ENCODE data around the gene EPB41. TPM values are rescaled to one million over a fixed set of nuclear protein-coding genes. Genes with fewer than 3 reads are reported as not detected.
A peak's percentile ranks its signal among the peaks of the same experiment; 100 is the strongest.

EPB41 gene
- total RNA-seq, 6 donors from 2014 or later, result 43.5 to 109 (median 51.9) TPM

DNA sequence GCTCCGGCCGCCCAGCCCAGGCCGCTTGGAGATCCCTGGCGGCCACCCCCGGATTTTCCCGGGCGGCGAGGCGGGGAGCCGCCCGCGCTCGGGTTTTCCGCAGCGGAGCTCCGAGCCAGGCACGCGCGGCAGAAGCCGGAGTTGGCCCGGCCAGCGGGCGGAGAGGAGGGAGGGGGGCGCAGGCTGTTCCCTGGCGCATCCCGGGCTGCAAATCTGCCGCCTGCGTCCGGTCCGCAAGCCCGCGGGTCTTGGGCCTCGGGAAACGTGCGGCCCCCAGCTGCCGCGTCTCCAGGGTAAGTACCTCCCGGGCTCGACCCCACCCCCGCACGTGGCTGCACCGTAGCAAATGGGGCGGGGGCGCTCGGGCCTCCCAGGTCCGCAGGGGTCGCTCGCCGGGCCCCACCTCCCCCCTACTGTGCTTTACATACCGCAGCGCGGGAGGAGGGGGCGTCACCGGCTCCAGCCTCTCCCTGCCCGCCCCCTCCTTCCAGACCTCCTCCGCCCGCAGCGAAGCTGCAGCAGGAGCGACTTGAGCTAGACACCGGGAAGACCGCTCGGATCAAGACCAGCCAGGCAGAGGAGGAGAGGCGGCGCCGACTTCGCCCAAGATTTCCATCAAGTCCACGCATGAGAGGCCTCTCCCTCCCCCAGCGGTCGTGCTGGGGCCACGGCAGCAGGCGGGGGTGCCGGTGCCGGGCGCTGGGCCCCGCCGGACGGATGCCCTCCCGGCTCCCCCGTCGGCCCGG lies 207.7 kb downstream of the EPB41 start:
- 2 to 7% methylated on average over 9 to 26 of the region's 81 CpGs for WGBS, 2 donors
- Histone ChIP-seq H3K27ac (peak overlapping the region; percentile 83 to 93 (median 90)), H3K36me3 (peaks cover 0 to 15% (median 5%) of the 10 kb centered on the region in 4 donors), H3K27me3 (peaks cover 0 to 42% (median 30%) of the 10 kb centered on the region in 4 donors), H3K9me3 (no peaks in the 10 kb centered on the region), H3K4me1 (peaks cover 35 to 46% (median 37%) of the 10 kb centered on the region in 4 donors), H3K4me3 (peak overlapping the region; percentile 21 to 74 (median 65))
- ATAC-seq (ENCODE audit: low FRiP score in 2 of 2), result peak in 1 of 2 donors; percentile 4
- peak in 1 of 2 donors; percentile 88 for DNase-seq
- TF ChIP-seq POLR2A (IDR thresholded peaks at IDR 0.05) (peak in 1 of 4 donors; percentile 3), EP300 (IDR thresholded peaks at IDR 0.05) (no peak), POLR2AphosphoS5 (IDR thresholded peaks at IDR 0.05) (no peak)

DNA sequence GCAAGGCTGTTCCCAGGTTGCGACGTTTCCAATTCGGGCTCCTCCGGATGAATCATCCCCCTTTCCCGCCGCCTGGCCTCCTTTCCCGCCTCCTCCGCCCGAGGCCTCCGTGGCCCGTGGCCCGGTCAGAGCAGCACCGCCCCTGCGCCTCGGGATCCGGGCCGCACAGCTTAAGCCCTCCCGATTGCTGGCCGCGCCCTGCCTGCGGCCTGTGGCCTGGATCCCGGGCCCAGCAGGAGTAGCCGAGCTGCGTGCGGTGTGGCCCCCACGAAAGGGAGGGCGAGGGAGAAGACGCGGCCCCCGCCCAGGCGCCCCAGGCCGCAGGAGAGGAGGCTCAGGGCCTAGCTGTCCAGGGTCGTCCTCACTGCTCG lies 208.3 kb downstream of the EPB41 start:
- ATAC-seq (ENCODE audit: low FRiP score in 2 of 2) (peak; percentile 48 to 81), DNase-seq (peak in 1 of 2 donors; percentile 90)
- peak overlapping the region; percentile 83 to 93 (median 90) for H3K27ac ChIP-seq
- peak overlapping the region; percentile 21 to 74 (median 65) for H3K4me3 ChIP-seq
- peaks cover 35 to 46% (median 37%) of the 10 kb centered on the region in 4 donors for H3K4me1 ChIP-seq
- 0 to 20% methylated on average over 6 to 17 of the region's 34 CpGs for WGBS, 2 donors
- peaks cover 0 to 11% (median 2%) of the 10 kb centered on the region in 4 donors for H3K36me3 ChIP-seq
- H3K27me3 ChIP-seq, result peaks cover 0 to 42% (median 30%) of the 10 kb centered on the region in 4 donors
- TF ChIP-seq EP300 (IDR thresholded peaks at IDR 0.05) (no peak), POLR2AphosphoS5 (IDR thresholded peaks at IDR 0.05) (no peak), POLR2A (IDR thresholded peaks at IDR 0.05) (peak in 1 of 4 donors; percentile 37)
- no peaks in the 10 kb centered on the region for H3K9me3 ChIP-seq

DNA sequence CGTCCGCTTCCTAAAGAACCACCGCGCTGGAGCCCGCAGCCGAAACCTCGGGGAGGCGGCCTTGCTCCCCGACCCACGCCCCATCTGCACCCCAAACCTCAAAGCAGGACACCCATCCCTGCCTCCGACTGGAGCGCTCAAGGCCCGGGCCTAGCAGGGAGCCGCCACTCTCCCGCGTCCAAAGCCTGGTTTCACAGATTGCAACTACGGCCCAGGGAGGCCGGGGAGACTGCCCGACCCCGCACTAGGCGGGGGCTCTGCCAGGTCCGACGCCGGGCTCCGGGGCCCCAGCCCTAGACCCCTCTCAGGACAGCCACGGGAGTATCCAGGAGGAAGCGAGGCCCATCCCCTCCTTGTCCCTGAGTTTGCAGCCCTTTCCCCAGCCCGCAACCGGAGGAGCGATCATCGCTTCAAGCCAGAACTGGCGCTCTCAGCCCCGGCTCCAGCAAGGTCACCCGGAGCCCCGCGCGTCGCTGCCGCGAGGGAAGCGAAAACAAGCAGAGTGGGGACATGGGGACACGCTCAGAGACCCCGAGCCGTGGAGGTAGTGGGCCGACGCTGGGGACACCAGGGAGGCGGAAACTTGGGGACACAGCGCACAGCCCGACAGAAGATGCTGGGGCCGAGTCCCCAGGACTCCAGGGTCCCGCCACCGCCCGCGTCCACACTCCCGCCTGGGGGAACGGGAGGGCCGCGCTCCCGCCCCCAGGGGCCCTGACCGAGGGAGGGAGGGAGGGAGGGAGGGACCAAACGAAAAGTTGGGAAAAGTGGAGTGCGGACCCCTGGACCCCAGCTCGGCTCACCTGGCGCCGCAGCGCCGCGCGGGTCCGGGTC lies 208.9 kb downstream of the EPB41 start:
- peaks cover 35 to 46% (median 37%) of the 10 kb centered on the region in 4 donors for H3K4me1 ChIP-seq
- DNase-seq (peak in 1 of 2 donors; percentile 87), ATAC-seq (ENCODE audit: low FRiP score in 2 of 2) (peak in 1 of 2 donors; percentile 1)
- peaks cover 0 to 42% (median 30%) of the 10 kb centered on the region in 4 donors for H3K27me3 ChIP-seq
- TF ChIP-seq, protein P1, sequence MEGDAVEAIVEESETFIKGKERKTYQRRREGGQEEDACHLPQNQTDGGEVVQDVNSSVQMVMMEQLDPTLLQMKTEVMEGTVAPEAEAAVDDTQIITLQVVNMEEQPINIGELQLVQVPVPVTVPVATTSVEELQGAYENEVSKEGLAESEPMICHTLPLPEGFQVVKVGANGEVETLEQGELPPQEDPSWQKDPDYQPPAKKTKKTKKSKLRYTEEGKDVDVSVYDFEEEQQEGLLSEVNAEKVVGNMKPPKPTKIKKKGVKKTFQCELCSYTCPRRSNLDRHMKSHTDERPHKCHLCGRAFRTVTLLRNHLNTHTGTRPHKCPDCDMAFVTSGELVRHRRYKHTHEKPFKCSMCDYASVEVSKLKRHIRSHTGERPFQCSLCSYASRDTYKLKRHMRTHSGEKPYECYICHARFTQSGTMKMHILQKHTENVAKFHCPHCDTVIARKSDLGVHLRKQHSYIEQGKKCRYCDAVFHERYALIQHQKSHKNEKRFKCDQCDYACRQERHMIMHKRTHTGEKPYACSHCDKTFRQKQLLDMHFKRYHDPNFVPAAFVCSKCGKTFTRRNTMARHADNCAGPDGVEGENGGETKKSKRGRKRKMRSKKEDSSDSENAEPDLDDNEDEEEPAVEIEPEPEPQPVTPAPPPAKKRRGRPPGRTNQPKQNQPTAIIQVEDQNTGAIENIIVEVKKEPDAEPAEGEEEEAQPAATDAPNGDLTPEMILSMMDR (IDR thresholded peaks at IDR 0.05), result no peak
- no peak for TF ChIP-seq POLR2A (IDR thresholded peaks at IDR 0.05)
- H3K36me3 ChIP-seq, result peaks cover 0 to 5% (median 0%) of the 10 kb centered on the region in 4 donors
- WGBS, 2 donors, result 2 to 12% methylated on average over 10 to 45 of the region's 70 CpGs
- H3K9me3 ChIP-seq, result no peaks in the 10 kb centered on the region
- peak overlapping the region; percentile 83 to 93 (median 90) for H3K27ac ChIP-seq
- peak overlapping the region; percentile 44 to 74 (median 65) for H3K4me3 ChIP-seq

DNA sequence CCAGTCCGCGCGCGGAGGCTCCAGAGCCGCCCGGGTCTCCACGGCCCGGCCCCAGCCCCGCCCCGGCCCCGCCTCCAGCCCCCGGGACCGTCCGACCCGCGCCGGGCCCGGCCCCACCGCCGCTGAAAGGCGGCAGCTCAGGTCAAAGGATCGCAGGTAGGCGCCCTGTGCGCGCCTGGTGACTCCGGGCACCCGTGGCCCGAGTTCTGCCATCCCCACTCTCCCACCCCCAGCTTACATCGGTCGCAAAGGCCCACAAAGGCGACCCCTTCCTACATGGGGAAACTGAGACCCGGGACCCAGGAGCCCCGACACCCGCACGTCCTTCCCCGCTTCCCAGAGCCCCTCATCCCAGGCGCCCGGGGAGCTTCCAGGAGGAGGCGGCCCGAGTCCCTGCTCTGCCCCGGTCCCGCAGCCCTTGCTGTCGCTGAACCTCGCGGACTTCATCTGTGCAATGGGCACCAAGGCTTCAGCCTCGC lies 209.6 kb downstream of the EPB41 start, which contains the start of gene TMEM200B:
TMEM200B (minus strand) TSS at position 17 of the 479 bp plus-strand sequence. CDS start 2,075 bp downstream, outside the sequence.
- ATAC-seq (ENCODE audit: low FRiP score in 2 of 2) (peak in 1 of 2 donors; percentile 56), DNase-seq (peak in 1 of 2 donors; percentile 85)
- peak within 1 kb of the TSS; percentile 83 to 93 (median 90) for H3K27ac ChIP-seq
- no peaks in the 10 kb centered on the region for H3K9me3 ChIP-seq
- peaks cover 35 to 46% (median 37%) of the 10 kb centered on the region in 4 donors for H3K4me1 ChIP-seq
- peaks cover 0 to 42% (median 30%) of the 10 kb centered on the region in 4 donors for H3K27me3 ChIP-seq
- WGBS, 2 donors, result 1% methylated on average over 21 to 24 of the region's 46 CpGs
- TF ChIP-seq POLR2A (IDR thresholded peaks at IDR 0.05) (no peak), EP300 (IDR thresholded peaks at IDR 0.05) (no peak), POLR2AphosphoS5 (IDR thresholded peaks at IDR 0.05) (no peak)
- TF ChIP-seq, protein P1 (IDR thresholded peaks at IDR 0.05), result no peak
- H3K36me3 ChIP-seq, result no peaks in the 10 kb centered on the region
- H3K4me3 ChIP-seq, result peak within 1 kb of the TSS; percentile 55 to 74 (median 65)

DNA sequence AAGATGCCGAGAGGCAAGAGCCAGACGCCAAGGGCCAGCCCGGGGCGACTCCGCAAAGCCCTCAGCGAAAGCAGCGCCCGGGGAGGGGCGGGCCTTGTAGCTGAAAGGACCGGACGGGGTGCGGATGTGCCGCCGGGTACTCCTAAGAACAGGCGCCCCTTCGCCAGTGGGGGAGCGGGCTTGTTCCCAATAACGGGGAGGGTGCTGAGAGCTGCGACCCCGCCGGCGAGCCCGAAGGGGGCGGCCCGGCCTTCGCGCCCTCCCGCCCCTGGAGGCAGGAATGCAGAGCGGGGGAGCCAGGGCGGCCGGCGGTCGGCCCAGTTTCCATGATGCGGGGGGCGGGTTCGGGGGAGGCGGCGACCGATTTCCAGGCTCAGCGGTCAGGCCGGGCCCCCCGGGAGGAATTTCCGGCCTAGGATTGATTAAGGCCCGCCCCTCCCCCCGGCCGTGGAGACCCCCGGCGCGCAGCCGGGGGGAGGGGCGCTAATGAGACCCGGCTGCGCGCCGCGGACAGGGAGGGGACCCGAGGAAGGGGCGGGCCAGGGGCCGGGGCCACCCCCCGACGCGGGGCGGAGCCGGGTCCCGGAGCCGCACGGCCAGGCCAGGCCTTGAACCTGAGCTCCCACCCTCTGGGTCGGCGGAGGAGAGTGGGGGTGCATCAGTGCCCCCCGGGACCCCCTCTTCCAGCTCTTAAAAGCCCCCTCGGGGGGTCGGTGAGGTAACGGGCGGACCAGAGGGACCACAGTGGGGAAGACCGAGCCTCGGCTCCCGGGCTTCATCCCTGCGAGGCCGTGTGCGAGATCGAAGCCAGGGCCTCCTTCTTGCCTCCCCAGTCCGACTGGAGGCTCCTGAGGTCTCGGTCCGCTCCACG lies 210.2 kb downstream of the EPB41 start:
- Histone ChIP-seq H3K36me3 (no peaks in the 10 kb centered on the region), H3K9me3 (no peaks in the 10 kb centered on the region), H3K27me3 (peaks cover 0 to 42% (median 30%) of the 10 kb centered on the region in 4 donors), H3K4me1 (peaks cover 35 to 46% (median 37%) of the 10 kb centered on the region in 4 donors), H3K27ac (peak overlapping the region; percentile 83 to 93 (median 90)), H3K4me3 (peak overlapping the region; percentile 55 to 74 (median 65))
- 0 to 4% methylated on average over 21 to 46 of the region's 85 CpGs for WGBS, 2 donors
- TF ChIP-seq POLR2A (IDR thresholded peaks at IDR 0.05) (peak in 2 of 4 donors; percentile 44 to 51), EP300 (IDR thresholded peaks at IDR 0.05) (no peak), POLR2AphosphoS5 (IDR thresholded peaks at IDR 0.05) (peak; percentile 37 to 48)
- TF ChIP-seq, protein P1 (IDR thresholded peaks at IDR 0.05), result peak; percentile 82 to 96 (median 85)
- DNase-seq (peak; percentile 36 to 95), ATAC-seq (ENCODE audit: low FRiP score in 2 of 2) (peak; percentile 61 to 83)
